GM19438 (cell line): ENCODE results near the gene PCNX3.

Experiments used
- ATAC-seq: cut with Tn5 transposase; IDR thresholded peaks from one replicate; pipeline ENCODE4 v1.9.1; 2021; ENCODE audit warnings: low read depth; ENCODE audit not compliant: unreplicated experiment

PCNX3 gene

DNA sequence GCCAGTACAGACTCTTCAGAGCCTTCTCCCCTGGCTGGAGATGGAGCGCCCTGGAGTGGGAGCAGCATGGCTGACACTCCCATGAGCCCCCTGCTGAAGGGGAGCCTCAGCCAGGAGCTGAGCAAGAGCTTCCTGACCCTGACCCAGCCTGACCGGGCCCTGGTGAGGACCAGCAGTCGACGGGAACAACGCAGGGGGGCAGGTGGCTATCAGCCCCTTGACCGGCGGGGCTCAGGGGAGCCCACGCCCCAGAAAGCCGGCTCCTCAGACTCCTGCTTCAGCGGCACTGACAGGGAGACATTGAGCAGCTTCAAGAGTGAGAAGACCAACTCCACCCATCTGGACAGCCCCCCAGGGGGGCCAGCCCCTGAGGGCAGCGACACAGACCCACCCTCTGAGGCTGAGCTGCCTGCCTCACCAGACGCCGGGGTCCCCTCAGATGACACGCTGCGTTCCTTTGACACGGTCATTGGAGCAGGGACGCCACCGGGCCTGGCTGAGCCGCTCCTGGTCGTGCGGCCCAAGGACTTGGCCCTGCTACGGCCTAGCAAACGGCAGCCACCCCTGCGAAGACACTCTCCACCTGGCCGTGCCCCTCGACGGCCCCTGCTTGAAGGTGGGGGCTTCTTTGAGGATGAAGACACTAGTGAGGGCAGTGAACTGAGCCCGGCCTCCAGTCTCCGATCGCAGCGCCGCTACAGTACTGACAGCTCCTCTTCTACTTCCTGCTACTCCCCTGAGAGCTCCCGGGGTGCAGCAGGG is 2.6 kb downstream of the PCNX3 start:
- ATAC-seq, result no peak

GRCh38 chr11:65618763-65619162 is 3.2 kb downstream of the PCNX3 start:
- no peak for ATAC-seq

DNA sequence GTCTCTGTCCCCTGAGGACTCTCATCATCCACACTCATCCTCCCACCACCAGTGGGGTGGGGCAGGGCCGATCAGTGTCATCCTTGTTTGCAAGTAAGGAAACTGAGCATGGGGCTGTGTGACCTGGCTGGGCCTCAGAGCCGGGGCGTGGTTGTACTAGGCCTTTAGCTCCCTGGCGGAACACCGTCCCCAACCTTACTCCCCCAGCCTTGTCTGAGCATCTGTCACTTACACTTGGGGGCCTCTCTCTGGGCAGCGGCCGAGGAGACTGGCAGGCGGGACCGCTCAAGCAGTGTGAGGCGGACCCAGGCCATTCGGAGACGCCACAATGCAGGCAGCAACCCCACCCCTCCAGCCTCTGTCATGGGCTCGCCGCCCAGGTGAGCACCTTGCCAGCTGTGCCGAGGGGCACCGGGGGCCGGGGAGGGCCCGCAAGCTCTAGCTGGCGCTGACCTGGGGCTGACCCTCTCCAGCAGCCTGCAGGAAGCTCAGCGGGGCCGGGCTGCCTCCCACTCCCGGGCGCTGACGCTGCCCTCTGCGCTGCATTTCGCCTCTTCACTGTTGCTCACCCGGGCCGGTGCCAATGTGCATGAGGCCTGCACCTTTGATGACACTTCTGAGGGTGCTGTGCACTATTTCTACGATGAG is 3.8 kb downstream of the PCNX3 start:
- ATAC-seq, result no peak

DNA sequence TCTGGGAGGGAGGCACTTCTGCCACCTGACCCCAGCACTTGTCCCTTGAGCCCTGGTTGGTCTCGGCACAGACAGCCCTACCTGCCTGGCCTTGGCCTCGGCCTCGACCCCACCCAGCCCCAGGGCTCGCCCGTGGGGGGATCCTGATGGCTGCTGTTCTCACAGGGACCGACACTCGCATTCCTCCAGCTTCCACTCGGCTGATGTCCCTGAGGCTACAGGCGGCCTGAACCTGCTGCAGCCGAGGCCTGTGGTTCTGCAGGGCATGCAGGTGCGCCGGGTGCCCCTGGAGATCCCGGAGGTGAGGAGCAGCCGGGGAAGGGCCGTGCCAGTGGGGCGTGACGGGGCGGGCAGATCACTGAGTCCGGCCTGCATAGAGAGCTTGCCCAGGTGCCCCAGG is 5.1 kb downstream of the PCNX3 start:
- ATAC-seq, result no peak

DNA sequence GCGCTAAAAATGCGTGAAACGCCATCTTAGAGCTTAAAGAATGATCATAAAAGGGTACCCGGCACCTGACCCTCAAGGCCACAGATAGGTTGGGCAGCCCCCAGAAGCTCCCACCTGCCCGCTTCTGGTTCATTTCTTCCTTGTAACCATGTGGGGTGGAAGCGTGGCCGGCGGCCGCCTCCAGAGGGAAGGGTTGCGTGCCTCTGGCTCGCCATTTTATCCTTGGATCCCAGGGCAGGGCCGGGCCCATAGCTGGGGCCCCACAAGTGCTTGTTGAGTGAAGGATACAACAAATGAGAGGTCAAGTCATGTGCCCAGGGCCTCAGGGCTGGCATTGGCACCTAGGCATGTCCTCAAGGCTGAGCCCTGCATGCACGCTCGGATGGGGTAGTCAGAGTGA is 5.9 kb downstream of the PCNX3 start:
- no peak for ATAC-seq

DNA sequence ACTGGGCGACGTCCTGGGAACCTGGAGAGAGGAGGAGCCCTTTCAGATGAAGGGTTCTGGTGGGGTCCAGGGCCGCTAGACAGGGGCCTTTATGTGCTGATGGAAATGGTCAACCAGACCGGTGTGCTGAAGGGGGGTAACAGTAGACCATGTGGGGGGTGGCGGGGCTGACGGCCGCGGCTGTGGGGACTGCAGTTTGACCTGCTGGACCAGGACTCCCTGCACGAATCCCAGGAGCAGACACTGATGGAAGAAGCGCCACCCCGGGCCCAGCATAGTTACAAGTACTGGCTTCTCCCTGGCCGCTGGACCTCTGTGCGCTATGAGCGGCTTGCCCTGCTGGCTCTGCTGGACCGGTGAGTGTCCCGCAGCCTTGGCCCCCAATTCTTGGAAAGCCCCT is 6.4 kb downstream of the PCNX3 start:
- ATAC-seq, result no peak

DNA sequence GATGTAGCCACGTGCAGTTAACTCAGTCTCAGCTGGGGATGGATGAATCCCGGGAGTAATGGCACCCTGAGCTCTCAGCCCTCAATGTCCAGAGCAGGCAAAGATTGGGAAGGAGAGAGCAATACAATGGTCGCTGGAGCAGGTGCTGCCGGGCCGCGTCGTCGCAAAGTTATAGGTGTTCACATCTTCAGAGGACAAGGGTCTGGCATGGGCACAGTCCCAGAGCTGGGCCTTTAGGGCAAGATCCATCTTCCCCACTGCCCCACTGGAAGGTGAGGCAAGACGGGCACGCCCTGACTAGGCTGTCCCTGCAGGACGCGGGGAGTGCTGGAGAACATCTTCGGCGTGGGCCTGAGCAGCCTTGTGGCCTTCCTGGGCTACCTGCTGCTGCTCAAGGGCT is 7.6 kb downstream of the PCNX3 start:
- ATAC-seq, result no peak

DNA sequence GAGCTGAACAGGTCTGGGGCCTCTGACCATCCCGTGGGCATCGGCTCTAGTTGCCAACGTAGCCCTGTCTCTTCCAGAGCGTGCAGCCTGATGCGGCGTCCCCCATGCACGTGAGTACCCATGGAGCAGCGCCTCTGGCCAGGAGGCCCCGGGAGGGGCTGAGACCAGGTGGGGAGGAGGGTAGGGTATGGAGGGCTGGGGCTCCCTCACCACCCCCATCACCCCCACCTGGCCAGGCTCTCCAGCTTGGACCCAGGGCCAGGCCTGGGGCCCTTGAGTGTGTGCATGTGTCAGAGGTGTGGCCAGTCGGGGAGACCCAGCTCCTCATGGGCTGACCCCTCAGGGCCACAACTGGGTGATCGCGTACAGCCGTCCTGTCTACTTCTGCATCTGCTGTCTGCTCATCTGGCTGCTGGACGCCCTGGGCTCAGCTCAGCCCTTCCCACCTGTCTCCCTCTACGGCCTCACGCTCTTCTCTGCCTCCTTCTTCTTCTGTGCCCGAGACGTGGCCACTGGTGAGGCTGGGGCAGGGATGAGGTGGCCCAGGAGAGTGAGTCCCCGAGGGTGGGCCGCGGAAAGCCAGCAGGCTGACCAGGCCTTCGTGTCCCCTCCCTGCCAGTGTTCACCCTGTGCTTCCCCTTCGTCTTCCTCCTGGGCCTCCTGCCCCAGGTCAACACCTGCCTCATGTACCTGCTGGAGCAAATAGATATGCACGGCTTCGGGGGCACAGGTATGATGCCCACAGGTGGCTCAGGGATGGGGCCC is 8.5 kb downstream of the PCNX3 start:
- no peak for ATAC-seq

- no peak for ATAC-seq
Observed at GRCh38 chr11:65624931-65625627, 9.5 kb downstream of the PCNX3 start.

DNA sequence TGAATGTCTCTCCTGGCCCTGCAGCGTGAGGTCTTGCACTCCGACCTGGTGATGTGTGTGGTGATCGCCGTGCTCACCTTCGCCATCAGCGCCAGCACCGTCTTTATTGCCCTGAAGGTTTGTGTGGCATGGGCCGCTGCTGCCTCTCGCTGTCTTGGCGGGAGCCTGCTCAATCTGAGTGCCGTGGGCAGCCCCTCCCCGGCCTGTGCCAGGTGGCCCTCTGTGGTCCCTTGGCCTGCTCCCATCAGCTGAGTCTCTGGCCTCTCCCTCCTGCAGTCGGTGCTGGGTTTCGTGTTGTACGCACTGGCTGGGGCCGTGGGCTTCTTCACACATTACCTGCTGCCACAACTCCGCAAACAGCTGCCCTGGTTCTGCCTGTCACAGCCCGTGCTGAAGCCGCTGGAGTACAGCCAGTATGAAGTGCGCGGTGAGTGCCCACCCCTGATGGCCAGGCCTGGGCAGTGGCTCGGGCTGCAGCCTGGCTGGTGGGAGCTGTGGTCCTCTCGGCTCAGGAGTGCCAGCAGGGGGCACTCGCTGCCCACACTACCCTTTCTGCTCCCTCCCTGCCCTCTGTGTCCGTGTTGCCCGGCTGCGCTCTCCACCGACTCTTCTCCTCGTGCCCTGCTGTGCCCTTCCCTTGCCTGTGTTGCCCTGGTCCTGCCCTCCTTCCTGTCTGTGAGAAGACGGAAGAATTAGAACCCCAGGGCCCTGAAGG is 10.2 kb downstream of the PCNX3 start:
- ATAC-seq, result no peak

- ATAC-seq, result no peak
Observed at GRCh38 chr11:65627202-65627601, 11.6 kb downstream of the PCNX3 start.

GRCh38 chr11:65629579-65629978 is 14.0 kb downstream of the PCNX3 start:
- no peak for ATAC-seq

- no peak for ATAC-seq
Observed at GRCh38 chr11:65630215-65630614, 14.6 kb downstream of the PCNX3 start.

GRCh38 chr11:65633390-65634108 is 18.0 kb downstream of the PCNX3 start:
- ATAC-seq, result no peak

GRCh38 chr11:65634109-65634436 is 18.5 kb downstream of the PCNX3 start:
- no peak for ATAC-seq

- no peak for ATAC-seq
Observed at GRCh38 chr11:65634440-65634839, 18.9 kb downstream of the PCNX3 start.

GRCh38 chr11:65634905-65635731 is 19.5 kb downstream of the PCNX3 start:
- no peak for ATAC-seq

GRCh38 chr11:65636108-65637031 is 20.8 kb downstream of the PCNX3 start:
- ATAC-seq, result no peak
